NAMALWA (cell line): ENCODE results near the gene OR4K17.
"Not testable (repeated sequence)": the region's sequence is repeated elsewhere in the genome, so short reads cannot be mapped to it uniquely, and the experiment has no call there.

ENCODE experiments used
- DNase-seq: peaks from one replicate; pipeline ENCODE4 v3.0.0-alpha.2; 2015; ENCODE audit warnings: low spot score

Gene OR4K17, protein sequence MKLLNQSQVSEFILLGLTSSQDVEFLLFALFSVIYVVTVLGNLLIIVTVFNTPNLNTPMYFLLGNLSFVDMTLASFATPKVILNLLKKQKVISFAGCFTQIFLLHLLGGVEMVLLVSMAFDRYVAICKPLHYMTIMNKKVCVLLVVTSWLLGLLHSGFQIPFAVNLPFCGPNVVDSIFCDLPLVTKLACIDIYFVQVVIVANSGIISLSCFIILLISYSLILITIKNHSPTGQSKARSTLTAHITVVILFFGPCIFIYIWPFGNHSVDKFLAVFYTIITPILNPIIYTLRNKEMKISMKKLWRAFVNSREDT

DNA sequence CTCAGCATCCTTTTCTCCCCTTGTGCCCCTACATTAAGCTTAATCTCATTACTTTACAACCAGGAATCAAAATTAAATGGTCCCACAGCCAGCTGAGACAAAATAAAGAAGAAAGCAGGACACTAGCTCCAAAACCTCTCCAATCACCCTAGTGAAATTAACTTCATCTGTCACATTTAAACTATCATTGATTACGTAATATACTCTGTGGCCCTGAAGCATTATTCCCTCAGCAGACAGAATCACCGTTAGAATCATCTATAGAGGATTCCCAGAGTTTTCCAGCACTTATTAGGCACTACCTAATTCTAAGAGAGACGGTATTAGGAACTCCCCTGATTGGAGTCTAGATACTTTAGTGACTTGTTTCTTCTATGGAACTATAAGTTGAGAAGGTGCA lies at the start of gene OR4K17:
TSS of gene OR4K17 (plus strand) at position 302 of the 400 bp plus-strand sequence. CDS start 6,761 bp downstream, outside the sequence.
- DNase-seq = no peak

DNA sequence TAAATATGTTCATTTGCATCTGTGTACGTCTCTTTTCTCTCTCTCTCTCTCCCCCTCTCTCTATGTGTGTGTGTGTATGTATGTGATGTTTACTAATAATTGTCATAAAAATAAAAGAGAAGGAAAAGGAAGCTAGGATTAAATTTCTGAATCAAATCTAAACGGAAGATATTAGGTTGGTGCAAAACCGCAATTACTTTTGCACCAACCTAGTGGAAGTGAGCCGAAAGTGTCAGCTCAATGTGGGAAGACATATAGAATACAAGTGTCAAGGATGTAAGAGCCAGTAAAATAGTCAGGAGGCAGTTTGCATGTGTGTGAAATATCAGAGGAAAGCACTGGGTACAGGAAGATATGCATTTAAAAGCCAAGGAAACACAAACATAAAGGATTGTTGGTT lies 18.5 kb upstream of the OR4K17 start:
- no peak for DNase-seq

DNA sequence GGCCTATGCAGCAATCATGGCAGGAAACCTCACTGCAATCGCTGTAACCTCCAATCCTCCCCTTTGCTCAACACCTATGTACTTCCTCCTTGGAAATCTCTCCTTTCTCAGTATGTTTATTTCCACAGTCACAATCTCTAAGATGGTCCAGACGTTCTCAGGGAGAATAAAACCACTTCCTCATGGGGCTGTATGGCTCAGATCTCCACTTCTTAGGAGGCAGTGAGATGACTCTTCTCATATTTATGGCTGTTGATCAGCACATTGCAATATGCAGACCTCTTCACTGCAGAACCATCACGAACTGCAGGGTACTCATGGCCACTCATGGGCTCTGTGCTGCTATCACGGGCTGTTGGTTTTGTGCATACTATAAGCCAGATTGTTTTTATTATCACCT lies 17.1 kb upstream of the OR4K17 start:
- no peak for DNase-seq

DNA sequence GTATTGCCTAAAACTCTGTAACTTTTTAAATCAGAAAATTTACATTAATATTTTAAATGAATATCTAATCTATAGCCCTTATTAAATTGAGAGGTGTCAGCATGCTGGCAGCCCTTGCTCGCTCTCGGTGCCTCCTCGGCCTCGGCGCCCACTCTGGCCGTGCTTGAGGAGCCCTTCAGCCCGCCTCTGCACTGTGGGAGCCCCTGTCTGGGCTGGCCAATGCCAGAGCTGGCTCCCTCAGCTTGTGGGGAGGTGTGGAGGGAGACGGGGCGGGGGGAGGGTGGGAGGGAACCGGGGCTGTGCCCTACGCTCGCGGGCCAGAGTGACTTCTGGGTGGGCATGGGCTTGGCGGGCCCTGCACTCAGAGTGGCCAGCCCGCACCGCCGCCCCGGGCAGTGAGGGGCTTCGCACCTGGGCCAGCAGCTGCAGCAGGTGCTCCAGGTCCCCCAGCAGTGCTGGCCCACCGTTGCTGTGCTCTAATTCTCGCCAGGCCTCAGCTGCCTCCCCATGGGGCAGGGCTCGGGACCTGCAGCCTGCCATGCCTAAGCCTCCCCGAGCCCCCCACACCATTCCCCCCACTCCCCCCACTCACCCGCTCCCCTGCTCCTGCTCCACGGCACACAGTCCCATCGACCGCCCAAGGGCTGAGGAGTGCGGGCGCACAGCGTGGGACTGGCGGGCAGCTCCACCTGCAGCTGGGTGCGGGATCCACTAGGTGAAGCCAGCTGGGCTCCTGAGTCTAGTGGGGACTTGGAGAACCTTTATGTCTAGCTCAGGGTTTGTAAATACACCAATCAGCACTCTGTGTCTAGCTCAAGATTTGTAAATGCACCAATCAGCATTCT lies 11.4 kb upstream of the OR4K17 start:
- not testable (repeated sequence) for DNase-seq

DNA sequence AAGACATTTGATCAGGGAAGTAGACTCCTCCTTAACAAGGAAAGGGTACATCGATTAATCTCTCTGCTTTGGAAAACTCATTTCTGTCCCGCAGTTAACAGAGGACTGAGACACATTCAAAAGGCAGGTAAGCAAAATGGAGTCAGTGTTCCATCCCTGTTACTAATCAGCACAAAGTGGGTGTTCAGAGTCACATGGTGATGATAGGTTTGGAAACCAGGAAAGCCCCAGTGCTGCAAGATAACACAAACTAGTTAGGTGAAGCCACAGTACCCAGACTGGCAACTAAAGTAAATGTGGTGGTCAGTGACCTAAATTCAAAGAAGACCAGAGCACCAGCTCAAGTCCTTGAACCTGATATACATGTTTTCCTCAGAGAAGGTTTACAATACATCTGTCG lies 1.8 kb downstream of the OR4K17 start:
- DNase-seq = no peak

DNA sequence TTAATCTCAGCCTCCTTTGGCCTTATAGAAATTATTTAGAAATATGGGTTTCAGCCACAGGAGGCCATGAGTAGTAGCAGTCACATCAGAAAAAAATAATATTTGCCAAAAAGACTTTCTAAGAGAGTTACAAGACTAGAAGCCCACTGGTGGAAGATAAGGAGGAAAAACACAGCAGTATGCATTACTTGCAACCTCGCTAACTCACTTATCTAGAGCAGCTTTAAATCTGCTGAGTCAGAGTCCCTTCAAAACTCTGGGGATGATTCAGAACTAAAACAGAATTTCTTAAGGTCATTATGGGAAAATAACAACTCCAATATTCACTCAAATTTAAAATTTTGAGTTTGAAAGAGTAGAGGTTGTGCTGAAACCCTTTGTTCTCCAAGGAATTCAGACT lies 6.2 kb downstream of the OR4K17 start:
- DNase-seq = no peak

DNA sequence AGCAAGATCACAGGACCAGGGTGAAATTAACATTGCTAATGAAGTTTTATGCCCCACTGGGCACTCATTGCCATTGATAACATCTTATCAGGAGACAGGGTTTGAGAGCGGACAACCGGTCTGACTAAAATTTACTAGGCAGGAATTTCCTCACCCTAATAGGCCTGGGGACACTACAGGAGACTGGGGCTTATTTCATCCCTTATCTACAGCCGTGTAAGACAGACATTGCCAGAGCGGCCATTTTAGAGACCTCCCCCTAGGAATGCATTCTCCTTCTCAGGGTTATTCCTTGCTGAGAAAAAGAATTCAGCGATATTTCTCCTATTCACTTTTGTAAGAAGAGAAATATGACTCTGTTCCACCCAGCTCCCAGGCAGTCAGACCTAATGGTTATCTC lies 8.3 kb downstream of the OR4K17 start:
- no peak for DNase-seq

DNA sequence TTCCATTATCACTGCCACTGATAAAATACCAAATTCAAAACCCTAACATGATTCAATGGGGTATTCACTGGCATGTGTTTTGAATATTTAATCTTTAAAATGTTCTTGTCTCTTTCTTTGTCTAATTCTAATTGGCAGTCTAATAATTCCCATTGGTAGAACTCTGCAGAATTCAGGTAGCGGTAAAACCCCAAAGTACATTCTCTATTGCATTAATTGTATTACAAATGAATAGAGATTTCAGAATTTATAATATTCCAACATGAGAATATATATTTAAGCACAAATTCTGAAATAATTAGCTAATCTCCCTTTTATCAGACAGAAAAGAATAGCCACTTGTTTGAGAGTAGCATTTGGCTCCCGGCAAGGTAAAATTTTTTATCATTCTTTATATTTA lies 28.0 kb downstream of the OR4K17 start, which contains the start of gene OR4N5:
TSS of gene OR4N5 (plus strand) at position 301 of the 400 bp plus-strand sequence. CDS start 4,916 bp downstream, outside the sequence.
- DNase-seq = no peak

DNA sequence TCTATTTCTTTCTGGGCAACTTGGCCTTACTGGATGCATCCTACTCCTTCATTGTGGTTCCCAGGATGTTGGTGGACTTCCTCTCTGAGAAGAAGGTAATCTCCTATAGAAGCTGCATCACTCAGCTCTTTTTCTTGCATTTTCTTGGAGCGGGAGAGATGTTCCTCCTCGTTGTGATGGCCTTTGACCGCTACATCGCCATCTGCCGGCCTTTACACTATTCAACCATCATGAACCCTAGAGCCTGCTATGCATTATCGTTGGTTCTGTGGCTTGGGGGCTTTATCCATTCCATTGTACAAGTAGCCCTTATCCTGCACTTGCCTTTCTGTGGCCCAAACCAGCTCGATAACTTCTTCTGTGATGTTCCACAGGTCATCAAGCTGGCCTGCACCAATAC lies 33.4 kb downstream of the OR4K17 start:
- peak; percentile 35 for DNase-seq

DNA sequence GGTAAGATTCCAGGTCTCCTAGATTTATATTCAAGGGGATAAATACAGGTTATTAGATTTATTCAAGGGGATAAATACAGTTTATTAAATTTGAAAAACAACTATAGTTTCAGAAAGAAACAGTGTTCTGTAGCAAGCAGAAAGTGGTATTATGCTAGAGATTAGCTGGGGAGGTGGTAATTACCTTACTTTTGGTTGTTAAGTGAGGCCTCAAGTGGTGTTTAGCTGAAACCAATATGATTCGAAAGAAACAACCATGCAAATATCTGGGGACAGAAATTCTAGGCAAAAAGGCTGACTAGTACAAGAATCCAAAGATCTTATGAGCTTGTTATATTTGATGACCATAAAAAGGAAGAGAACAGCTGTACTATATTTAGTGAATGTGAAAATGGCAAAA lies 34.3 kb downstream of the OR4K17 start:
- DNase-seq = no peak

DNA sequence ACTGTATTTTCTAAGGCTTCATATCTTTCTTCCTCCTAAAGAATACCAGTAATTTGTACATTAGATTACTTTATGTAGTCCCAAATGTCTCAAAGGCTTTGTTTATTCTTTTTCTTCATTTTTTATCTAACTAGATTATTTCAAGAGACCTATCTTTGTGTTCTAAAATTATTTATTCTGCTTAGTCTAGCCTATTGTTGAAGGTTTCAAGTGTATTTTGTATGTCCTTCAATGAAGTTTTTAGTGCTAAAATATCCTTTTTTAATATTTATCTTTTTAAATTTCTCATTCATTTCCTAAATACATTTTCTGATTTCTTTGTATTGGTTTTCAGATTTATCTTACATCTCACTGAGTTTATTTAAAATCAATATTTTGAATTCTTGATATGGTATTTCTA lies 53.9 kb downstream of the OR4K17 start:
- no peak for DNase-seq

DNA sequence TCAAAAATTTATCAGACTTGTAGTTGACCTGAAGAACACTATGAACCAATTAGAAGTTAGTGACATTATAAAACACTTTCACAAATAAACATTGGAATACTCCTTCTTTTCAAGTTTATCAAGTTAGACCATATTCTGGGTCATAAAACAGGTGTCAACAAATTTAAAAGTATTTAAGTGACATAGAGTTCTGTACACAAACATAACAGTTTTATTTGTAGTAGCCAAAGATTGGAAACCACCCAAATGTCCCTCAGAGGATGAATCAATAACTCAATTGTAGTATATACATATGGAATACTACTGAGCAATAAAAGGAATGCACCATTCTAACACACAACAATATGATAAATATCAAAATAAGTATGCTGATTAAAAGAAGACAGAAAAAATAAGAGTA lies 56.6 kb downstream of the OR4K17 start:
- DNase-seq = no peak

DNA sequence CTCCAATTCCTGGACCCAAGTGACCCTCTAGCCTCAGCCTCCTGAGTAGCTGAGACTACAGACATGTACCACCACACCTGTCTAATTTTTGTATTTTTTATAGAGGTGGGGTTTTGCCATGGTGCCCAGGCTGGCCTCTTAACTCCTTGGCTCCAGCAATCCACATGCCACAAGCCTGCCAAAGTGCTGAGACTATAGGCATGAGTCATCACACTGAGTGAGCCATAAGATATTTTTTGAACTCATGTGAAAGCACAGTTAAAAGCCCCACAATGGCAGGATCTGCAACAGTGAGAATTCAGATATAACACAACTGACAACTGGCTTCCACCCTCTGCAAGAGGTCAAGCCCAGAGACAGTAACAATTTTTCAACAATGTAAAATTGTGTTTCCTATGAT lies 59.3 kb downstream of the OR4K17 start:
- not testable (repeated sequence) for DNase-seq
